HEK293 (cell line): ENCODE measurements around the gene TFE3.

Experiments
- CTCF ChIA-PET: fragments of 350-600 bp; formaldehyde crosslinking; extraction: SDS; loops from one replicate; lab custom pipeline; 2021; ENCODE audit warnings: antibody characterized with exemption; lab: Yijun Ruan, JAX
- POLR2A ChIA-PET: fragments of 300-600 bp; formaldehyde crosslinking; extraction: SDS; loops from one replicate; lab custom pipeline; 2020; ENCODE audit warnings: antibody characterized with exemption, inconsistent platforms; lab: Yijun Ruan, JAX
- H3K27ac ChIP-seq: fragments of 200-500 bp; sonication (Bioruptor generic); 2 replicates; pipeline ENCODE4 v1.5.1; 2014; ENCODE audit warnings: low read depth, low read length, control low read depth, inconsistent platforms; ENCODE audit errors: extremely low read depth
- H3K36me3 ChIP-seq, 2 experiments: fragments of 200-500 bp in 1 of 2; sonication (Bioruptor generic) in 1 of 2; 1 replicate in 1 of 2; 2 replicates in 1 of 2; pipeline ENCODE4 v1.5.1; 2014 to 2017; ENCODE audit warnings: inconsistent platforms in 2 of 2, low read length in 2 of 2; ENCODE audit not compliant: control insufficient read depth in 2 of 2, insufficient read depth in 1 of 2
- H3K4me1 ChIP-seq: fragments of 200-500 bp; sonication (Bioruptor generic); 2 replicates; pipeline ENCODE4 v1.5.1; 2014; ENCODE audit warnings: mild to moderate bottlenecking, low read length, inconsistent platforms; ENCODE audit not compliant: control insufficient read depth, insufficient read depth
- H3K4me3 ChIP-seq: 2 replicates; pipeline ENCODE4 v1.5.1; 2011; ENCODE audit warnings: low read depth, mild to moderate bottlenecking, control low read depth, low read length, moderate library complexity
- H3K9me3 ChIP-seq: fragments of 200-500 bp; sonication (Bioruptor generic); 2 replicates; pipeline ENCODE4 v1.5.1; 2014; ENCODE audit warnings: low read depth, low read length, inconsistent platforms; ENCODE audit not compliant: control insufficient read depth, insufficient read depth
- ATF2 ChIP-seq: fragments of 450-650 bp; formaldehyde crosslinking; IDR thresholded peaks from 2 replicates; pipeline ENCODE4 v1.5.1; 2016; ENCODE audit warnings: missing biosample characterization, missing genetic modification characterization, low read depth
- PRDM4 ChIP-seq: fragments of 450-650 bp; formaldehyde crosslinking; IDR thresholded peaks from 2 replicates; pipeline ENCODE4 v1.5.1; 2017; ENCODE audit warnings: missing biosample characterization, missing genetic modification characterization
- SP3 ChIP-seq: fragments of 450-650 bp; formaldehyde crosslinking; IDR thresholded peaks from 2 replicates; pipeline ENCODE4 v1.5.1; 2016; ENCODE audit warnings: missing biosample characterization, missing genetic modification characterization
- WT1 ChIP-seq: fragments of 450-650 bp; formaldehyde crosslinking; IDR thresholded peaks from 2 replicates; pipeline ENCODE4 v1.5.1; 2016; ENCODE audit warnings: missing biosample characterization, missing genetic modification characterization
- ZBTB17 ChIP-seq: fragments of 450-650 bp; formaldehyde crosslinking; IDR thresholded peaks from 2 replicates; pipeline ENCODE4 v1.5.1; 2016; ENCODE audit warnings: missing biosample characterization, missing genetic modification characterization
- ZFP37 ChIP-seq: fragments of 450-650 bp; formaldehyde crosslinking; IDR thresholded peaks from 2 replicates; pipeline ENCODE4 v1.5.1; 2016; ENCODE audit warnings: missing biosample characterization, missing genetic modification characterization
- ZIC2 ChIP-seq: fragments of 450-650 bp; formaldehyde crosslinking; IDR thresholded peaks from 2 replicates; pipeline ENCODE4 v1.5.1; 2016; ENCODE audit warnings: missing biosample characterization, missing genetic modification characterization
- ZNF221 ChIP-seq: fragments of 450-650 bp; formaldehyde crosslinking; IDR thresholded peaks from 2 replicates; pipeline ENCODE4 v1.5.1; 2017; ENCODE audit warnings: missing biosample characterization, missing genetic modification characterization, borderline replicate concordance
- ZNF239 ChIP-seq: fragments of 450-650 bp; formaldehyde crosslinking; IDR thresholded peaks from 2 replicates; pipeline ENCODE4 v1.5.1; 2016; ENCODE audit warnings: missing biosample characterization, missing genetic modification characterization
- ZNF24 ChIP-seq: fragments of 450-650 bp; formaldehyde crosslinking; IDR thresholded peaks from 2 replicates; pipeline ENCODE4 v1.5.1; 2016; ENCODE audit warnings: missing biosample characterization, missing genetic modification characterization
- ZNF266 ChIP-seq: fragments of 450-650 bp; formaldehyde crosslinking; IDR thresholded peaks from 2 replicates; pipeline ENCODE4 v1.5.1; 2016; ENCODE audit warnings: missing biosample characterization, missing genetic modification characterization, low read depth
- ZNF280D ChIP-seq: fragments of 450-650 bp; formaldehyde crosslinking; IDR thresholded peaks from 2 replicates; pipeline ENCODE4 v1.5.1; 2016; ENCODE audit warnings: missing biosample characterization, missing genetic modification characterization
- ZNF398 ChIP-seq: fragments of 450-650 bp; formaldehyde crosslinking; IDR thresholded peaks from 2 replicates; pipeline ENCODE4 v1.5.1; 2017; ENCODE audit warnings: missing biosample characterization, missing genetic modification characterization
- ZNF416 ChIP-seq: fragments of 450-650 bp; formaldehyde crosslinking; IDR thresholded peaks from 2 replicates; pipeline ENCODE4 v1.5.1; 2016; ENCODE audit warnings: missing biosample characterization, missing genetic modification characterization
- ZNF558 ChIP-seq: fragments of 450-650 bp; formaldehyde crosslinking; IDR thresholded peaks from 2 replicates; pipeline ENCODE4 v1.5.1; 2016; ENCODE audit warnings: missing biosample characterization, missing genetic modification characterization
- ZNF621 ChIP-seq: fragments of 450-650 bp; formaldehyde crosslinking; IDR thresholded peaks from 2 replicates; pipeline ENCODE4 v1.5.1; 2017; ENCODE audit warnings: missing biosample characterization, missing genetic modification characterization
- ZNF837 ChIP-seq: fragments of 450-650 bp; formaldehyde crosslinking; IDR thresholded peaks from 2 replicates; pipeline ENCODE4 v1.5.1; 2016; ENCODE audit warnings: missing biosample characterization, missing genetic modification characterization
- TF ChIP-seq, protein P1 (sequence below): IDR thresholded peaks from 2 replicates; pipeline ENCODE4 v1.6.1; 2011; ENCODE audit warnings: mild to moderate bottlenecking, low read depth, low read length, borderline replicate concordance
- TF ChIP-seq, protein P2 (sequence below): fragments of 450-650 bp; formaldehyde crosslinking; IDR thresholded peaks from 2 replicates; pipeline ENCODE4 v1.5.1; 2016; ENCODE audit warnings: missing biosample characterization, missing genetic modification characterization

Gene TFE3

GRCh38 chrX:49059201-49059600, 16.0 kb upstream of the TFE3 start (continued):
- no peak for TF ChIP-seq ZNF558 (tag by site-specific recombination)
- TF ChIP-seq, protein P1, sequence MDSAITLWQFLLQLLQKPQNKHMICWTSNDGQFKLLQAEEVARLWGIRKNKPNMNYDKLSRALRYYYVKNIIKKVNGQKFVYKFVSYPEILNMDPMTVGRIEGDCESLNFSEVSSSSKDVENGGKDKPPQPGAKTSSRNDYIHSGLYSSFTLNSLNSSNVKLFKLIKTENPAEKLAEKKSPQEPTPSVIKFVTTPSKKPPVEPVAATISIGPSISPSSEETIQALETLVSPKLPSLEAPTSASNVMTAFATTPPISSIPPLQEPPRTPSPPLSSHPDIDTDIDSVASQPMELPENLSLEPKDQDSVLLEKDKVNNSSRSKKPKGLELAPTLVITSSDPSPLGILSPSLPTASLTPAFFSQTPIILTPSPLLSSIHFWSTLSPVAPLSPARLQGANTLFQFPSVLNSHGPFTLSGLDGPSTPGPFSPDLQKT, result no peak

DNA sequence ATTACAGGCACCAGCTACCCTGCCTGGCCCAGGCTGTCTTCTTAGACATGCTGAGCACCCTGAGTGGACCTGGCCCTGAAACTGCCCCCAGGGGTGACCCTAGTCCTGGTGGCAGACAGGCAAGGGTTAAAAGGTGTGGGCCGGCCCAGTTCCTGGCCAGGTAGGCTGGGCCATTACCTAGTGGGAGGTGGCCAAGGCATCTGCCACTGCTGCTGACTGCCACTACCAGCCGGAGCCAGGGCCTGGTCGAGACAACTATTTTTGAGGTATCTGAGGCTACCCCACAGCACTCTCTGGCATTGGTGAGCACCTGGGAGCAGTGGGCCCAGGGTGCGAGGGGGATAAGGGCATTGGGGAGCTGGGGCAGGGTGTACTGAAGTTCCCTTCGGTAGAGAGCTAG, 15.6 kb upstream of the TFE3 start, which contains the start of gene CCDC120:
Gene CCDC120 (plus strand): TSS at position 206 of the 400 bp plus-strand sequence. CDS start 3,043 bp downstream, outside the sequence.
- POLR2A ChIA-PET, result no interaction called here
- H3K27ac ChIP-seq, result no peak within 1 kb of the TSS
- no peaks in the 10 kb centered on the region for H3K4me1 ChIP-seq
- peak within 1 kb of the TSS; percentile 32 for H3K4me3 ChIP-seq
- peaks cover 0 to 18% of the 10 kb centered on the region in 2 experiments; a peak in 1 of 3 replicates for H3K36me3 ChIP-seq
- H3K9me3 ChIP-seq, result no peaks in the 10 kb centered on the region
- CTCF ChIA-PET, result interaction anchor here (0.5 kb wide), 1 partner anchor 22 kb away, joined by 3 read pairs; no protein-coding TSS in a partner anchor
- no peak for TF ChIP-seq ZNF239
- TF ChIP-seq ZFP37 (tag by site-specific recombination), result no peak
- TF ChIP-seq SP3 (tag by site-specific recombination), result 0 out of 2 replicates have a peak, but pooled peaks have one; percentile 27

- POLR2A ChIA-PET, result no interaction called here
- CTCF ChIA-PET, result no interaction called here
- H3K4me1 ChIP-seq, result no peaks in the 10 kb centered on the region
- H3K9me3 ChIP-seq, result no peaks in the 10 kb centered on the region
- H3K4me3 ChIP-seq, result peak overlapping the region; percentile 59
- no peak overlapping the region for H3K27ac ChIP-seq
- no peaks in the 10 kb centered on the region for H3K36me3 ChIP-seq
- TF ChIP-seq PRDM4 (tag by site-specific recombination) (no peak), ZNF837 (tag by site-specific recombination) (no peak), ZNF621 (no peak), ZBTB17 (tag by site-specific recombination) (no peak), ZIC2 (tag by site-specific recombination) (no peak), ZNF398 (tag by site-specific recombination) (no peak; the same call in 1 of the 2 replicates), ZNF24 (tag by site-specific recombination) (no peak), WT1 (tag by site-specific recombination) (no peak), ZNF221 (no peak), ATF2 (tag by site-specific recombination) (no peak), ZNF280D (tag by site-specific recombination) (no peak), ZNF266 (no peak), ZNF416 (no peak)
- TF ChIP-seq, protein P2, sequence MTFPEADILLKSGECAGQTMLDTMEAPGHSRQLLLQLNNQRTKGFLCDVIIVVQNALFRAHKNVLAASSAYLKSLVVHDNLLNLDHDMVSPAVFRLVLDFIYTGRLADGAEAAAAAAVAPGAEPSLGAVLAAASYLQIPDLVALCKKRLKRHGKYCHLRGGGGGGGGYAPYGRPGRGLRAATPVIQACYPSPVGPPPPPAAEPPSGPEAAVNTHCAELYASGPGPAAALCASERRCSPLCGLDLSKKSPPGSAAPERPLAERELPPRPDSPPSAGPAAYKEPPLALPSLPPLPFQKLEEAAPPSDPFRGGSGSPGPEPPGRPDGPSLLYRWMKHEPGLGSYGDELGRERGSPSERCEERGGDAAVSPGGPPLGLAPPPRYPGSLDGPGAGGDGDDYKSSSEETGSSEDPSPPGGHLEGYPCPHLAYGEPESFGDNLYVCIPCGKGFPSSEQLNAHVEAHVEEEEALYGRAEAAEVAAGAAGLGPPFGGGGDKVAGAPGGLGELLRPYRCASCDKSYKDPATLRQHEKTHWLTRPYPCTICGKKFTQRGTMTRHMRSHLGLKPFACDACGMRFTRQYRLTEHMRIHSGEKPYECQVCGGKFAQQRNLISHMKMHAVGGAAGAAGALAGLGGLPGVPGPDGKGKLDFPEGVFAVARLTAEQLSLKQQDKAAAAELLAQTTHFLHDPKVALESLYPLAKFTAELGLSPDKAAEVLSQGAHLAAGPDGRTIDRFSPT (tag by site-specific recombination), result no peak
These were observed 11.1 kb upstream of the TFE3 start for GRCh38 chrX:49054073-49054762.
